K562 (cell line): ENCODE data around the gene ZMYM2. TPM values are rescaled to one million over a fixed set of nuclear protein-coding genes. Genes with fewer than 3 reads are reported as not detected.

Experiments used
- CREB5 ChIP-seq: fragments of 250-450 bp; sonication (Bioruptor Pico); IDR thresholded peaks from 2 replicates; pipeline ENCODE4 v1.5.0; 2020; ENCODE audit warnings: mild to moderate bottlenecking
- ESRRB ChIP-seq: fragments of 250-450 bp; sonication (Bioruptor Pico); IDR thresholded peaks from 2 replicates; pipeline ENCODE4 v1.5.0; 2020; ENCODE audit warnings: mild to moderate bottlenecking, moderate library complexity, borderline replicate concordance
- ETV1 ChIP-seq: fragments of 450-650 bp; conservative IDR thresholded peaks from 2 replicates; pipeline ENCODE4 v1.6.1; 2016; ENCODE audit warnings: missing genetic modification characterization, control low read depth, low read depth, missing compliant biosample characterization
- HMGXB4 ChIP-seq: sonication (generic); formaldehyde crosslinking; IDR thresholded peaks from 2 replicates; pipeline ENCODE4 v1.8.1; 2023; ENCODE audit warnings: mild to moderate bottlenecking, missing genetic modification reagents
- KDM2B ChIP-seq: fragments of 250-450 bp; sonication (Bioruptor Pico); IDR thresholded peaks from 2 replicates; pipeline ENCODE4 v1.8.0; 2021; ENCODE audit warnings: mild to moderate bottlenecking, moderate library complexity
- LEF1 ChIP-seq: fragments of 450-650 bp; IDR thresholded peaks from 2 replicates; pipeline ENCODE4 v1.6.1; 2016; ENCODE audit warnings: mild to moderate bottlenecking
- MEIS2 ChIP-seq: fragments of 450-650 bp; IDR thresholded peaks from 2 replicates; pipeline ENCODE4 v1.6.1; 2014; ENCODE audit warnings: mild to moderate bottlenecking; ENCODE audit not compliant: partially characterized antibody
- MLLT1 ChIP-seq, 2 experiments: fragments of 450-650 bp; IDR thresholded peaks; 2 replicates each; pipeline ENCODE4 v1.6.1; 2016
- NCOA6 ChIP-seq: fragments of 450-650 bp; IDR thresholded peaks from 2 replicates; pipeline ENCODE4 v1.6.1; 2017; ENCODE audit warnings: mild to moderate bottlenecking
- NR1H2 ChIP-seq: sonication (generic); formaldehyde crosslinking; IDR thresholded peaks from 2 replicates; pipeline ENCODE4 v1.4.0; 2020; ENCODE audit warnings: mild to moderate bottlenecking, missing genetic modification reagents
- POU5F1 ChIP-seq: fragments of 150-350 bp; IDR thresholded peaks from 2 replicates; pipeline ENCODE4 v1.6.1; 2014; ENCODE audit warnings: borderline replicate concordance, low read length, low read depth, mild to moderate bottlenecking; ENCODE audit not compliant: partially characterized antibody
- PRPF4 ChIP-seq: fragments of 200-400 bp; formaldehyde crosslinking; IDR thresholded peaks from one replicate; pipeline ENCODE4 v1.6.1; 2017; ENCODE audit warnings: low read length, low read depth, mild to moderate bottlenecking; ENCODE audit not compliant: insufficient read depth, poor library complexity, severe bottlenecking
- RERE ChIP-seq: sonication (generic); formaldehyde crosslinking; IDR thresholded peaks from 2 replicates; pipeline ENCODE4 v1.8.0; 2023; ENCODE audit warnings: missing genetic modification reagents, mild to moderate bottlenecking, borderline replicate concordance
- RUNX1 ChIP-seq: sonication (generic); IDR thresholded peaks from 2 replicates; pipeline ENCODE4 v1.6.1; 2016; ENCODE audit warnings: antibody characterized with exemption, low read depth
- TEAD2 ChIP-seq: fragments of 450-650 bp; IDR thresholded peaks from 2 replicates; pipeline ENCODE4 v1.6.1; 2016; ENCODE audit warnings: missing genetic modification characterization, control low read depth, missing compliant biosample characterization
- USF1 ChIP-seq: sonication (generic); formaldehyde crosslinking; IDR thresholded peaks from 2 replicates; pipeline ENCODE4 v1.9.0; 2022; ENCODE audit warnings: mild to moderate bottlenecking, missing genetic modification reagents
- ZEB2 ChIP-seq: fragments of 450-650 bp; IDR thresholded peaks from 2 replicates; pipeline ENCODE4 v1.6.1; 2016
- ZNF146 ChIP-seq: IDR thresholded peaks from one replicate; pipeline ENCODE4 v1.6.1; 2018; ENCODE audit warnings: missing compliant biosample characterization; ENCODE audit not compliant: unreplicated experiment
- ZNF589 ChIP-seq: fragments of 200-800 bp; sonication (Bioruptor generic); IDR thresholded peaks from 2 replicates; pipeline ENCODE4 v1.6.1; 2016; ENCODE audit warnings: low read depth, missing genetic modification characterization, missing compliant biosample characterization
- polyA plus RNA-seq, 8 experiments: library from polyadenylated mRNA; depleted of rRNA in 4 of 8; stranded (reverse) in 5 of 8; unstranded in 3 of 8; fragments of >200 nt; fragmentation: Nextera tagmentation in 2 of 8; fragmentation: Illumina TruSeq in 1 of 8; extraction: Ambion mirVana in 2 of 8; extraction: Trizol in 1 of 8; gene quantifications; 2 replicates each; pipeline versions ENCODE4 v1.2.1 to v1.2.3, GENCODE V29; 2011 to 2014; ENCODE audit warnings: inconsistent platforms in 1 of 8, missing spikeins in 1 of 8
- total RNA-seq, 7 experiments: library from RNA; depleted of rRNA in 6 of 7; stranded (reverse); fragments of >200 nt in 6 of 7; fragmentation: Illumina TruSeq in 2 of 7; extraction: Trizol in 2 of 7; gene quantifications; 2 replicates each; pipeline versions ENCODE4 v1.2.1 to v1.2.3, GENCODE V29; 2011 to 2021; ENCODE audit warnings: low replicate concordance in 1 of 7

The ZMYM2 gene
- total and polyA plus RNA-seq, 9 of the 15 experiments (the other 6 are each of a cell fraction or from before 2014, with no cell fraction given) = 5.0 to 48.8 (median 26.8) TPM

GRCh38 chr13:20119960-20120359 is 161.4 kb downstream of the ZMYM2 start (continued):
- no peak for TF ChIP-seq HMGXB4 (CRISPR knock-in tag)
- no peak for TF ChIP-seq RERE (CRISPR knock-in tag)
- peak; percentile 21; the same call in 1 of the 2 replicates for TF ChIP-seq ETV1 (tag)
- TF ChIP-seq TEAD2 (tag) = peak; percentile 77
- TF ChIP-seq MLLT1 (IDR thresholded peaks at IDR 0.05) = no peak
- no peak for TF ChIP-seq POU5F1
- no peak for TF ChIP-seq USF1 (CRISPR knock-in tag)
- TF ChIP-seq ZNF589 (CRISPR knock-in tag) = peak; percentile 80; the same call in 1 of the 2 replicates
- no peak for TF ChIP-seq ZNF146
- no peak for TF ChIP-seq LEF1
- no peak for TF ChIP-seq CREB5 (CRISPR knock-in tag)
- no peak for TF ChIP-seq ESRRB
- TF ChIP-seq ZEB2 = no peak
- TF ChIP-seq PRPF4 = no peak
- no peak for TF ChIP-seq KDM2B (CRISPR knock-in tag)
- TF ChIP-seq NCOA6 = no peak
- TF ChIP-seq MEIS2 = no peak
- no peak for TF ChIP-seq NR1H2 (CRISPR knock-in tag)
- no peak for TF ChIP-seq RUNX1
